BLaER1 (cell line): ENCODE results near the gene GLRX5.

Experiments
- H3K27ac ChIP-seq: shearing (Covaris generic); formaldehyde crosslinking; 2 replicates; pipeline ENCODE4 v1.8.1; 2022
- H3K27me3 ChIP-seq: shearing (Covaris generic); formaldehyde crosslinking; 2 replicates; pipeline ENCODE4 v1.8.1; 2022
- H3K36me3 ChIP-seq: shearing (Covaris generic); formaldehyde crosslinking; 2 replicates; pipeline ENCODE4 v1.8.1; 2022
- H3K4me1 ChIP-seq: shearing (Covaris generic); formaldehyde crosslinking; 2 replicates; pipeline ENCODE4 v1.8.1; 2022
- H3K4me2 ChIP-seq: shearing (Covaris generic); formaldehyde crosslinking; 2 replicates; pipeline ENCODE4 v1.8.1; 2022
- H3K4me3 ChIP-seq: shearing (Covaris generic); formaldehyde crosslinking; 2 replicates; pipeline ENCODE4 v1.8.1; 2022
- H3K9ac ChIP-seq: shearing (Covaris generic); formaldehyde crosslinking; 2 replicates; pipeline ENCODE4 v1.8.1; 2022
- H3K9me3 ChIP-seq: shearing (Covaris generic); formaldehyde crosslinking; 2 replicates; pipeline ENCODE4 v1.8.1; 2022
- H4K20me1 ChIP-seq: shearing (Covaris generic); formaldehyde crosslinking; 2 replicates; pipeline ENCODE4 v1.8.1; 2022
- Cebpa-rat ChIP-seq: shearing (Covaris generic); IDR thresholded peaks from 2 replicates; pipeline ENCODE4 v1.8.1; 2022

The GLRX5 gene

GRCh38 chr14:95549656-95550585 is 15.1 kb downstream of the GLRX5 start:
- H3K4me3 ChIP-seq, result no peak overlapping the region
- peak overlapping the region; percentile 6; the same call in 1 of the 2 replicates for H3K27ac ChIP-seq
- H3K4me1 ChIP-seq, result peaks cover 33% of the 10 kb centered on the region
- no peaks in the 10 kb centered on the region for H3K27me3 ChIP-seq
- no peak for TF ChIP-seq Cebpa-rat
- H3K36me3 ChIP-seq, result peaks cover 66% of the 10 kb centered on the region
- H4K20me1 ChIP-seq, result peaks cover 69% of the 10 kb centered on the region
- no peaks in the 10 kb centered on the region; the same call in 1 of the 2 replicates for H3K9me3 ChIP-seq
- no peak overlapping the region for H3K4me2 ChIP-seq
- no peak overlapping the region for H3K9ac ChIP-seq

GRCh38 chr14:95551435-95551834 is 16.6 kb downstream of the GLRX5 start:
- peaks cover 54% of the 10 kb centered on the region for H4K20me1 ChIP-seq
- no peak overlapping the region for H3K9ac ChIP-seq
- no peak overlapping the region for H3K4me2 ChIP-seq
- no peak overlapping the region for H3K27ac ChIP-seq
- H3K27me3 ChIP-seq, result no peaks in the 10 kb centered on the region
- no peak overlapping the region for H3K4me3 ChIP-seq
- H3K4me1 ChIP-seq, result peaks cover 25% of the 10 kb centered on the region
- no peaks in the 10 kb centered on the region; the same call in 1 of the 2 replicates for H3K9me3 ChIP-seq
- H3K36me3 ChIP-seq, result peaks cover 54% of the 10 kb centered on the region
- no peak for TF ChIP-seq Cebpa-rat

- H3K36me3 ChIP-seq, result peaks cover 37% of the 10 kb centered on the region
- H3K27me3 ChIP-seq, result no peaks in the 10 kb centered on the region
- no peak overlapping the region for H3K4me3 ChIP-seq
- H3K9me3 ChIP-seq, result no peaks in the 10 kb centered on the region; the same call in 1 of the 2 replicates
- no peak for TF ChIP-seq Cebpa-rat
- H3K27ac ChIP-seq, result no peak overlapping the region
- peaks cover 26% of the 10 kb centered on the region for H3K4me1 ChIP-seq
- no peak overlapping the region for H3K9ac ChIP-seq
- H4K20me1 ChIP-seq, result peaks cover 37% of the 10 kb centered on the region
- no peak overlapping the region for H3K4me2 ChIP-seq
Observed at GRCh38 chr14:95553141-95553540, 18.3 kb downstream of the GLRX5 start.

GRCh38 chr14:95555053-95555452 is 20.2 kb downstream of the GLRX5 start:
- no peak overlapping the region for H3K4me3 ChIP-seq
- no peaks in the 10 kb centered on the region; the same call in 1 of the 2 replicates for H3K9me3 ChIP-seq
- peaks cover 18% of the 10 kb centered on the region for H3K36me3 ChIP-seq
- peaks cover 24% of the 10 kb centered on the region for H3K4me1 ChIP-seq
- TF ChIP-seq Cebpa-rat, result no peak
- H4K20me1 ChIP-seq, result peaks cover 19% of the 10 kb centered on the region
- no peak overlapping the region; the same call in 1 of the 2 replicates for H3K27ac ChIP-seq
- no peaks in the 10 kb centered on the region for H3K27me3 ChIP-seq
- H3K9ac ChIP-seq, result no peak overlapping the region
- H3K4me2 ChIP-seq, result no peak overlapping the region

- Histone ChIP-seq H3K27me3 (no peaks in the 10 kb centered on the region), H3K4me3 (no peak overlapping the region), H3K36me3 (0 out of 2 replicates have a peak, but pooled peaks cover 4% of the 10 kb centered on the region), H3K27ac (no peak overlapping the region), H4K20me1 (peaks cover 14% of the 10 kb centered on the region), H3K9ac (no peak overlapping the region), H3K4me2 (no peak overlapping the region), H3K4me1 (peaks cover 39% of the 10 kb centered on the region), H3K9me3 (no peaks in the 10 kb centered on the region; the same call in 1 of the 2 replicates)
- TF ChIP-seq Cebpa-rat, result no peak
Observed at GRCh38 chr14:95557291-95557690, 22.4 kb downstream of the GLRX5 start.

- no peak overlapping the region for H3K4me2 ChIP-seq
- H4K20me1 ChIP-seq, result peaks cover 13% of the 10 kb centered on the region
Observed at GRCh38 chr14:95557832-95558231, 23.0 kb downstream of the GLRX5 start.

GRCh38 chr14:95559203-95559602 is 24.4 kb downstream of the GLRX5 start:
- Histone ChIP-seq H3K9me3 (no peaks in the 10 kb centered on the region; the same call in 1 of the 2 replicates), H3K4me2 (no peak overlapping the region), H3K4me3 (no peak overlapping the region), H3K36me3 (0 out of 2 replicates have a peak, but pooled peaks cover 4% of the 10 kb centered on the region), H4K20me1 (no peaks in the 10 kb centered on the region; the same call in 1 of the 2 replicates), H3K27me3 (no peaks in the 10 kb centered on the region), H3K4me1 (peaks cover 54% of the 10 kb centered on the region), H3K9ac (no peak overlapping the region), H3K27ac (no peak overlapping the region)
- no peak for TF ChIP-seq Cebpa-rat

More at GRCh38 chr14:95557832-95558231, 23.0 kb downstream of the GLRX5 start:
- peaks cover 44% of the 10 kb centered on the region for H3K4me1 ChIP-seq
- H3K9me3 ChIP-seq, result no peaks in the 10 kb centered on the region; the same call in 1 of the 2 replicates
- H3K27me3 ChIP-seq, result no peaks in the 10 kb centered on the region
- 0 out of 2 replicates have a peak, but pooled peaks cover 4% of the 10 kb centered on the region for H3K36me3 ChIP-seq
- TF ChIP-seq Cebpa-rat, result no peak
- no peak overlapping the region for H3K4me3 ChIP-seq
- H3K9ac ChIP-seq, result no peak overlapping the region
- no peak overlapping the region for H3K27ac ChIP-seq

- no peak for TF ChIP-seq Cebpa-rat
Observed at GRCh38 chr14:95561001-95561412, 26.2 kb downstream of the GLRX5 start.

GRCh38 chr14:95562892-95563685 is 28.2 kb downstream of the GLRX5 start:
- peaks cover 37% of the 10 kb centered on the region for H3K4me1 ChIP-seq
- no peaks in the 10 kb centered on the region for H3K9me3 ChIP-seq
- H3K9ac ChIP-seq, result no peak overlapping the region
- no peaks in the 10 kb centered on the region for H3K27me3 ChIP-seq
- no peak for TF ChIP-seq Cebpa-rat
- peak overlapping the region; percentile 61 for H3K4me2 ChIP-seq
- H3K27ac ChIP-seq, result 0 out of 2 replicates have a peak overlapping the region, but pooled peaks have one; percentile 8
- H4K20me1 ChIP-seq, result no peaks in the 10 kb centered on the region
- no peak overlapping the region for H3K4me3 ChIP-seq
- H3K36me3 ChIP-seq, result no peaks in the 10 kb centered on the region

More at GRCh38 chr14:95561001-95561412, 26.2 kb downstream of the GLRX5 start:
- Histone ChIP-seq H3K9ac (no peak overlapping the region), H3K4me1 (peaks cover 54% of the 10 kb centered on the region), H3K36me3 (no peaks in the 10 kb centered on the region), H3K4me3 (no peak overlapping the region), H3K9me3 (no peaks in the 10 kb centered on the region), H3K27ac (no peak overlapping the region), H4K20me1 (no peaks in the 10 kb centered on the region), H3K27me3 (no peaks in the 10 kb centered on the region), H3K4me2 (peak overlapping the region; percentile 6; the same call in 1 of the 2 replicates)
